GM21786 (cell line): Measurements from ENCODE around the gene DERL3.
A peak's percentile ranks its signal among the peaks of the same experiment; 100 is the strongest.

Source experiments
- ATAC-seq: cut with Tn5 transposase; IDR thresholded peaks from one replicate; pipeline ENCODE4 v1.9.1; 2021; ENCODE audit not compliant: unreplicated experiment

Gene DERL3

GRCh38 chr22:23806837-23807236 lies 32.0 kb downstream of the DERL3 start:
- ATAC-seq = no peak

GRCh38 chr22:23804781-23805291 lies 34.0 kb downstream of the DERL3 start:
- no peak for ATAC-seq

GRCh38 chr22:23803001-23803819 lies 35.6 kb downstream of the DERL3 start:
- no peak for ATAC-seq

DNA sequence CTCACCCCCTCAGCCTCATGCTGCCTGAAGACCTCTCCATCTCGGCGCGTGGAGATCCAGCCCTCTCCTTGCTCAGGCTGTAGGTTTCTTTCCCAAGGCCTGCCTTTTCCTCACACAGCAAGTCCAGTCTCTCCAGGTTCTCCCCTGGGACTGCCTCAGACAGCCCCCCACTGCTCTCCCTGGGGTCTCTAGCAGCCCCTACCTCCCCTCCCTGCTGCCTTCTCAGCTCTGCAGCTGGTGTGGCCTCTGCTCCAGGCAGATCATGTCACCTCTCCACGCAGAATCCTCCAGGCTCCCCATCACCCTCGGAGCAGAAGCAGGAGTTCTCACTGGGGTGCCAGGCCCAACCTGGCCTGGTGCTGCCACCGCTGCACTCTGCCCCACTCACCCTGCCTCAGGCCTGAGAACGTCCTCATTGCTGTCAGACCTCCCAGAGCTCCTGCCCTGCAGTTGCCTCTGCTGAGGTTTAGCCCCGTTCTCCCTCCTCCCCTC lies 36.9 kb downstream of the DERL3 start:
- ATAC-seq = no peak

DNA sequence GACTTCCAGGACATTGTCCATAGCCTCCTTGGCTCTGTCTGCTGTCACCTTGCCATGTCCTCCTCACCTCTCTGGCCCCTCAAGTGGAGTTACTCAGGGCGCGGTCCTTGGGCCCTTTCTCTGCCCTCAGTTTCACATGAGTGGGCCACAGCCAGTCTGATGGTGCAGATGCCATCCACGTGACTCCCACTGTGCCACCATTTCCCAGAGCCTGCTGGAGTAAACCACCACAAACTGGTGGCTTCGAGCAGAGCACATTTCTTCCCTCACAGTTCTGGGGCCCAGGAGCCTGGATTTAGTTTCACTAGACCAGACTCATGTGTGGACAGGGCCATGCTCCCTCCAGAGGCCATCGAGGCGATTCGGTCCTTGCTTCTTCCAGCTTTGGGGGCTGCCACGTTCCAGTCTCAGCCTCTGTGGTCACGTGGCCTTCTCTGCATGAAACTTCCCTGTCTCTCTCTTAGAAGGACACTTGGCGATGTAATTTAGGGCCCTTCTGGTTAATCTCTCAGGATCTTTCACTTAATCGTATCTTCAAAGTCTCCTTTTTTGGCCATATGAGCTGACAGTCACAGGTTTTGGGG lies 37.5 kb downstream of the DERL3 start:
- ATAC-seq = no peak

DNA sequence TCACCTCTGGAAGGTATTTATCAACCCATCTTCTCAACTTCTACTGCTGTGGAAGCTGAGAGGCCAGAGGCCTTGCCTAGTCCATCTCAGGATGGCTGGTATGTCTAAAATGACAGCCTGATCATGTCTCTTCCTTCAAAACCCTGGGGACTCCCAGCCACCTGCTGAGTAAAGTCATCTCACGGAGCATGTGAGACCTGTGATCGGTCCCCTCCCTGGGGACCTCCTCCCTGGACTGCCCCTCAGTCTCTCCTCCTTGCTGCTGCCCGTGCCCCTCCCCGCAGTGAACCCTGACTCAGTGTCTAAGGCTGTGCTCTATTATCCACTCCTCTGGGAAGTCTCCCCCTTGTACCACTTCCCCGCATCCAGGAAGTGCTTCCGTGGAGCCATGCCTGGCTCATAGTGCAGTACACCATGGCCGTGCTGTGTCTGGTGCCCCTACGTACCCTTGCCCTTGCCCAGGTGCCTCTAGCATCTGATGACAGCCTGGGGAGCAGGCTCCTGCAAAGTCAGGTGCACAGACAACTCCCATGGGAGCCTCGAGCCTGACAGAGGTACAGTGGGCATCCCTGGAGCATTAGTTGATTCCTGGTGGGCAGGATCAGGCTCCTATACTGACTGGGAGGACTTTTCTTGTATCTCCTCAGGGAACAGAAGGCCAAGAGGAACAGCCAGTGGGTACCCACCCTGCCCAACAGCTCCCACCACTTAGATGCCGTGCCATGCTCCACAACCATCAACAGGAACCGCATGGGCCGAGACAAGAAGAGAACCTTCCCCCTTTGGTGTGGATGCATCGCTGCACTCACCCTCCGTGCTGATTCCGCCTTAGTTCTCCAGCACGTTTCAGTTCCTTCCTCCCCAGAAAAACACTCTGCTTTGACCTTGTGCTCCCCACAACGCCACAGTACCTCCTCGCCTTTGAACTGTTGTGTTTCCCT lies 38.2 kb downstream of the DERL3 start:
- ATAC-seq = peak; percentile 67

DNA sequence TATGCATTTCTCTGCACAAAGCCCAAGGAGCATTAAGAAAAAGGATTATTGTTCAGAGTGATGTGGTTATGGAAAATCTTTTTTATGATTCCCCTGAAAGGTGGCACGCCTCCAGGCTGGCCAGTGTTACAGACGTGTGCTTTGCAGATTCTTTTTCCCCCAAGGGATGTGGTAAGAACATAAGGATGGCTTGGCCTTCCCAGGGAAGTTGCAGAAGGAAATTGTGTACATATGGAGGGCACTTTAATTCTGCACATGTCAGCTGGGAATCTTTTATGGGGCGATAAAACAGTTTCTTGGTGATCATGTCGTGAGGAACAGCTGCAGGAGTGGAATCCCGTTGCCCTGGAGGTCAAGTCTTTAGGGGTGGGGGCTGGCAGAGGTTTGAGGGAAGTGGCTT lies 42.3 kb downstream of the DERL3 start:
- no peak for ATAC-seq

- ATAC-seq = no peak
These were observed 45.5 kb downstream of the DERL3 start for GRCh38 chr22:23793326-23793725.

- ATAC-seq = no peak
These were observed 46.8 kb downstream of the DERL3 start for GRCh38 chr22:23791738-23792645.

GRCh38 chr22:23790819-23791737 lies 47.7 kb downstream of the DERL3 start:
- no peak for ATAC-seq

- ATAC-seq = no peak
These were observed 49.2 kb downstream of the DERL3 start for GRCh38 chr22:23789638-23790037.

- ATAC-seq = no peak
These were observed 49.7 kb downstream of the DERL3 start for GRCh38 chr22:23789121-23789520.

DNA sequence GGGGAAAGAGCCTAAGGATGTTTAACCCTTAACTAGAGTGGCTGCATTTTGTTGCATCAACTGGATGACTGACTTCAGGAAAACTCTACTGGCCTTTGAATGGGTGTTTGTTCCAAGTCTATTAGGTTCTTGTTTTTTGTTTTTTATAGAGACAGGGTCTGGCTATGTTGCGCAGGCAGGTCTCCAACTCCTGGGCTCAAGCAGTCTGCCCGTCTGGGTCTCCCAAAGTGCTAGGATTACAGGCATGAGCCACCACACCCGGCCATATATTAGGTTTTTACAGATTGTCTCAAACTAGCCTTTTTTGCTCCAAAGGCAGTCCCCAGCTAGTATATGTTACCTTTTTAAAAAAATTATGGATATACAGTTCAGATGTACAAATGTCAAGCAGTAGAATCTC lies 50.9 kb downstream of the DERL3 start:
- ATAC-seq = no peak

DNA sequence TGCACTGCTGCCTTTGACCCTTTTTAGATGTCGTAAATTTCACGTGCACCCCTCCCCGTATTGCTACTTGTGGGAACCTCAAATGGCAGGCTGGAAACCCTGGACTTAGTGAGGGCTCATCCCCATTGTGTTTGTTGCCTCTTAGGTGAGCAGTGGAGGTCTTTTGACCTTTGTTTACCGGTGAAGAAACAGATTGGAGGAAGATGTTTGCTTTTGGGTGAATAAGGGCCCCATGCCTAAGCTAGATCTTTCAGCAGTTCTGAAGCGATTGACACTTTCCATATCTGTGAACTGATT lies 51.3 kb downstream of the DERL3 start:
- ATAC-seq = no peak

DNA sequence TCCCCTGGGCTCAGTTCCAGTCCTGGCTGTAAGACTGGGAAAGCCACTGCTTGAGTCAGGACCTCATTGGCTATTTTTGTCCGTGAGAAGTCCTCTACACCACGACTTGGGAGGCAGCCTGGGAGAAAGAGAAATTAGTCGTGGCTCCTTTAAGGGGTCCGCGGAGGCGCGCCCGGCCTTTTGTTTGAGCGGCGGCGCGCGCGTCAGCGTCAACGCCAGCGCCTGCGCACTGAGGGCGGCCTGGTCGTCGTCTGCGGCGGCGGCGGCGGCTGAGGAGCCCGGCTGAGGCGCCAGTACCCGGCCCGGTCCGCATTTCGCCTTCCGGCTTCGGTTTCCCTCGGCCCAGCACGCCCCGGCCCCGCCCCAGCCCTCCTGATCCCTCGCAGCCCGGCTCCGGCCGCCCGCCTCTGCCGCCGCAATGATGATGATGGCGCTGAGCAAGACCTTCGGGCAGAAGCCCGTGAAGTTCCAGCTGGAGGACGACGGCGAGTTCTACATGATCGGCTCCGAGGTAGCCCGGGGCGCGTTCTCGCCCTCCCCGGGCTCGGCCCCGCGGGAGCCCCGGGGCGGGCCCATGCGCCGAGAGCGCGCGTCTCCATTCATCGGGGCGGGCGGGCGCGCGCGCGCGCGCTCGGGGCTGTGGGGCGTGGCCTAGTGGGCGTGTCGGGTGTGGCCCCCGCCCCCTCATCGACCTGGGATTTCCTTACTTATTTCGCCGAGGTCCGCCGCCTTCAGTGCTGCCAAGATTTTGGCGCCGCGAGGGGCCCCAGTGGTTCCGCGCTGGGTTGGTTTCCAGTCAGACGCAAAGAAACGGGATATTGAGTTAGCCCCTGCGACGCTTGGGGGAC lies 51.8 kb downstream of the DERL3 start, which contains the start of gene SMARCB1:
SMARCB1 (plus strand) TSS at position 215 of the 848 bp plus-strand sequence; CDS start at position 419, 204 bp downstream.
- peak; percentile 67 for ATAC-seq

GRCh38 chr22:23786261-23786710 lies 52.5 kb downstream of the DERL3 start:
- ATAC-seq = no peak
